Fibroblast of the aortic adventitia (primary cell): ENCODE measurements around the gene ENPP1. TPM values are rescaled to one million over a fixed set of nuclear protein-coding genes. Genes with fewer than 3 reads are reported as not detected.

Experiments
- DNase-seq: peaks from one replicate; pipeline ENCODE4 v3.0.0-alpha.2; 2010; ENCODE audit warnings: low read depth
- H3K4me3 ChIP-seq: 2 replicates; pipeline ENCODE4 v1.5.1; 2011; ENCODE audit warnings: low read depth, mild to moderate bottlenecking, control low read depth, low read length, moderate library complexity
- small RNA-seq: library from RNA; depleted of rRNA; stranded (forward); fragments of <200 nt; gene quantifications from one replicate; pipeline ENCODE3, GENCODE V24; 2012
- total RNA-seq: library from RNA; depleted of rRNA; stranded (reverse); fragments of >200 nt; gene quantifications from 2 replicates; pipeline ENCODE4 v1.2.3, GENCODE V29; 2012; ENCODE audit warnings: low replicate concordance
- TF ChIP-seq, protein P1 (sequence below): IDR thresholded peaks from 2 replicates; pipeline ENCODE4 v1.5.1; 2011; ENCODE audit warnings: mild to moderate bottlenecking, low read length, control low read depth, inconsistent platforms; ENCODE audit not compliant: insufficient read depth

ENPP1 gene
- total RNA-seq, 1 donor = 7.4 TPM

GRCh38 chr6:131937703-131938631 lies 130.1 kb downstream of the ENPP1 start:
- TF ChIP-seq, protein P1, sequence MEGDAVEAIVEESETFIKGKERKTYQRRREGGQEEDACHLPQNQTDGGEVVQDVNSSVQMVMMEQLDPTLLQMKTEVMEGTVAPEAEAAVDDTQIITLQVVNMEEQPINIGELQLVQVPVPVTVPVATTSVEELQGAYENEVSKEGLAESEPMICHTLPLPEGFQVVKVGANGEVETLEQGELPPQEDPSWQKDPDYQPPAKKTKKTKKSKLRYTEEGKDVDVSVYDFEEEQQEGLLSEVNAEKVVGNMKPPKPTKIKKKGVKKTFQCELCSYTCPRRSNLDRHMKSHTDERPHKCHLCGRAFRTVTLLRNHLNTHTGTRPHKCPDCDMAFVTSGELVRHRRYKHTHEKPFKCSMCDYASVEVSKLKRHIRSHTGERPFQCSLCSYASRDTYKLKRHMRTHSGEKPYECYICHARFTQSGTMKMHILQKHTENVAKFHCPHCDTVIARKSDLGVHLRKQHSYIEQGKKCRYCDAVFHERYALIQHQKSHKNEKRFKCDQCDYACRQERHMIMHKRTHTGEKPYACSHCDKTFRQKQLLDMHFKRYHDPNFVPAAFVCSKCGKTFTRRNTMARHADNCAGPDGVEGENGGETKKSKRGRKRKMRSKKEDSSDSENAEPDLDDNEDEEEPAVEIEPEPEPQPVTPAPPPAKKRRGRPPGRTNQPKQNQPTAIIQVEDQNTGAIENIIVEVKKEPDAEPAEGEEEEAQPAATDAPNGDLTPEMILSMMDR = no peak
- DNase-seq = peak; percentile 65
- H3K4me3 ChIP-seq = no peak overlapping the region

Small RNA genes within 50 kb of the gene (small RNA-seq; reads per million reads assigned to genes)
- gene MIR548H5 (not detected), gene SELENOKP2 (not detected)

Other genes with a start within 250 kb of the ENPP1 start
- not detected in 2 replicates for gene ARG1, start 234.8 kb upstream of the ENPP1 start, total RNA-seq
- gene MED23, start 179.8 kb upstream of the ENPP1 start, total RNA-seq = 13.2 and 34.7 TPM in 2 replicates
- not detected in 2 replicates for gene ENPP3, start 170.7 kb upstream of the ENPP1 start, total RNA-seq
- gene OR2A4, start 106.6 kb upstream of the ENPP1 start, total RNA-seq = 0.45 TPM in 1 of 2 replicates, not detected in the other
- not detected in 2 replicates for gene CTAGE9, start 97.0 kb upstream of the ENPP1 start, total RNA-seq
- gene CCN2, start 143.4 kb downstream of the ENPP1 start, total RNA-seq = 15.9 and 118 TPM in 2 replicates